ENCODE results near the gene DLG2.

Gene DLG2

DNA sequence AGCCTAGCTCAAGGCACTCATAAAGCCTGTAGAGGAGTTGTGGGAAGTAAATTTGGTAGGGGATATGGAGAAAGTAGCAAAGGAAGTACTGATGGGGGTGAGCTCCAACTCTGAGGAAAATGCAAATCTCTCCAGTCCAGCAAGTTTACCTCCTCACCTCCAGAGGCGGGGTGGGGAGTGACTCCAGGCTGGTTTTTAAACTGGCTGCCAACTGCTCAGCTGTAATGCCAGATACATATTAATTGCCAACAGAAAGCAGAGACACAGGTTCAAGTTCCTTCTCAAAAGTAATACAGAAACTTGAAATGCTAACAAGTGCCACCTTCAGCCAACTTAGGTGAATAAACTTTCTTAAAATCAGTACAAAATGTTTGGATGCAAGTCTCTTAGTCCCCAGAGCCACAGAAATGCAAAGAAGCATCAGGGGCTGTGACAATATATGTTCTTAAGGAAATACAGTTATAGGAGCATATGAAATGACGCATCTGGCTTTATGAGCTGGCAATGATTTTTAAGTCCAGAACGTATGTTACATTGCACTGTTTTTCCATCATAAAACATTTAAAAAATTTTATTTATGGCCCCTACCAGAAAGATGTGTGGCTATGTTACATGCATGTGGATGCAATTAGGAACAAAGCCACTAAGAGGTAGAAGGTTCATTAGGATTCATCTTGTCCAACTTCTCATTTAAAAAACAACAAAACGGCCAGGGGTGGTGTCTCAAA lies 1904.6 kb downstream of the DLG2 start:
- DNase-seq (ENCODE audit: low read depth in 2 of 2) = no peak

DNA sequence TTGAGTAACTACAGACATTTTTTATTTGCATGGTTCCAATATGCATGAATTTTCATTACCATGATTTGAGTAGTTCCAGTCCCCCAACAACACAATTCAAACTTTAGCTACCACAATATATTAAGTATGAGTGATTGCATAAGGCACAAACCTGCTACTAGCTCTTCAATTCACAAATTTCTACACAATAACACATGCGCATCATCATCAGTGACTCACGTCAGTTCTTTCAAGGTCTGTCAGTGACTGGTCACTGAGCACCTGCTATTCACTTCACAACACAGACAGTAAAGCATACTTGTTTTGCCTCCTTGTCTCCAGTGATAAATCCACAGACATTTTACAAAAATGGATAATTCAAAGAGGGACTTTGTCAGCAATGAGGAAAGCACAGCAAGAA lies 1905.9 kb downstream of the DLG2 start:
- DNase-seq (ENCODE audit: low read depth in 2 of 2) = no peak

DNA sequence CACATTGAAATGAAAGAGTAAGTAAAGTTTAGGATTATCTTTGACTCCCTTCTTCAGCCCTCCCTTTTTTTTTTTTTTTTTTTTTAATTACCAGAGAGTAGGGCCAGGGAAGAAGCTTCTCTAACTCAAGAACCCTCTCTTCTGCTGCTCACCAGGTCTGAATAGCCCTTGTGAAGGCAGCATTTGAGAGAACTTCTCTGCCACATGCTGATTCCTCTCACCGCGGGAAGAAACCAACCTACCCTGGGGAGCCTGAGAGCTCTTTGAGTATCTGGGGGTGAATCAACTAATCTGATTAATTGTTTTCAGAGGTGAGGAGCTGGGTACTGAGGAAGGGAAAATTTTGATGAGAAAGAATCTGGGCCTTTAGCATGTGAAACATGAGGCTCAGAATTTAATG lies 1906.5 kb downstream of the DLG2 start:
- DNase-seq (ENCODE audit: low read depth in 2 of 2) = no peak

DNA sequence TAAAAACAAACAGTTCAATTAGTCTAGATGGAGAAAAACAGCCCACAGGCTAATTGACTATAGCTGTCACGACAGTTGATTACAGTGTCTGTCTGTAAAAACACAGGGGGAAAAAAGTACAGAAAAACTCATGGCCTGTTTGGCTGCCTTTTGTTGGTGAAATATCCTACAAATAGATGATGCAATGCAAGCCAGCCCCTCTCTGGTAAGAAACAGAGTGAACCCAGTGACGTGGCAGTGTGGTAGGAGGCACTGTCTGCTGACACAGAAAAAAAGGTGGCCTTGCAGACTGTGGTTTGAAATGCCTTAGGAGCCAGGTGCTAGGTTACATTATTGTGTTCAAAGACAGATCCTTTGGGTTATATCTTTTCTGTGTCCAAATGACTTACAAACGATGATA lies 1909.6 kb downstream of the DLG2 start:
- no peak for DNase-seq (ENCODE audit: low read depth in 2 of 2)

DNA sequence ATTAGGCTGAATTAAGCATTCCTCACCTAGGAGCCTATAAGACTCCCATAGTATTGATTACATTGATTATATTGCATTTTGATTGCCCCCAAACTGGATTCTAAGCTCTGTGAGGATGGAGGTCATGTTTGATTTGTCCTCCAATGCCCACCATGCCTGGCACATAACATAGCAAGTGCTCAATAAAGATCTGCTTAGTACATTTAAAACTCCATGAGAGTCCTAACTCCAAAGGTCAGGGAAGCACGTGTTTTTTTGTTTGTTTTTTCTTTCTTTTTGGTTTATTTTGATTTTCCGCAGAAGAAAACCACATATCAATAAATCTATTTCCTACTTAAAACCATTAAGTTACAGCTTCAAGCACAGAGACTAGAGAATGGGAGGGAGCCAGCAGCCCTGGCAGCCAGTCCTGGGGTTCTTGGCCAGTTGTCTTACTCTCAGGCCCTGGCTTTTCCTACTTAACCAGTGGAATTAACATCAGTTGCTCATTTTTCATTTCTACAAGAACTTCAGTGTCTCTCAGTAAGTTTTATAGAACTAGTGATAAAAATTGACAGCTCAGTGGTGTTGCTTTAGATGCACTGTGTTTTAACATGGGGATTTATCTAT lies 1911.1 kb downstream of the DLG2 start:
- DNase-seq (ENCODE audit: low read depth in 2 of 2) = no peak

DNA sequence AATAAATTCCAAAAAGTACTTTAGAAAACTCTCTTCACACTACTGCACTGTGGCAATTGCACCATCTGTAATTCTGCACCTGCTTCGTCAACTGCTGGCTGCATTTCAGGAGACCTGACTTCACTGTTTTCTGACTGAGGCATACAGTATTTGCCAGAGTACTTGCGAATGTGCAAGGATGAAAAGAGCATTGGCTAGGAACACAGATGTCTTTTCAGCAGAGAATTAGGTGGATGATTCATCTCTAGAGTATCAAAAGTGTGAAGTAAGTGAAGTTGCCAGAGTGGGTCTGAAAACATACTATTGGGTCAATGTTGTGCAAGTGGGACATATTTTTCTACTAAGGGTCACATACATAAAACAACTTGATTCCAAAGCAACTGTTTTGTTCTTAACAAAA lies 1913.4 kb downstream of the DLG2 start:
- DNase-seq (ENCODE audit: low read depth in 2 of 2) = no peak

DNA sequence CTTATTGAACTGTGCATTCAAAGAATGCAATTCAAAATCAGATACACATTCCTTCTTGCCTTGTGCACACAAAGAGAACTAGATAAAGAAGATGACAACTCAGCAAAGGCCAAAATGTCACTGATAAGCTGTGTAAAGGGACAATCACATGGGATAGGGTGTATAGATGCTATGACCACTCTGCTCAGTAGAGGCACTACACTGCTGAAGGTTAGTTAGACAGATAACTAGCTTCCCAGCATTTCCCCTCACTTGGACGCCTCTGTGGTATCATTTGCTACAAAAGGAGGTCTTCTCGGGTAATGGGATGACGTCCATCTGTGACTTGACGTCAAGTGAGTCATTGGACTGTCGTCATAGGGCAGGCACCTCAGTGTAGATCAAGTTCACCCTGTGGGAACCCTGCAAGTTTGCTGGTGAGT lies 1916.0 kb downstream of the DLG2 start:
- DNase-seq (ENCODE audit: low read depth in 2 of 2) = no peak

DNA sequence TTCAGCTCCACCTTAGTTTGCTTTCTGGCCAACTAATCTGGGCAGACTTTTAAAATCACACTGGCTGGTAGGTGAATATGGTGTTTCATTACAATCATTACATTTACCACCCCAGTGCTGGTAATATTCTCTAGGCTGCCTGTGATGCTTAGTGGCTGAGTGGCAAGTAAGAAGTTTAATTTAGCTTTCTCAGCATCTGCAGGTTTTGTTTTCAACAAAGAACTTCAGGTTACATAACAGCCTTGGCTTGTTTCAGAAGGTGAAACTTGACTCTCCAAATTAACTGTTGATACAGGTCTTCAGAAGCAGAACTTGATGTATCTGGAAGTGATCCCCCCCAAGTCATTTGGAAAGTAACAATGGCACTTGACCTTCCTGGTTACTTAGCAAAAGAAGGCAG lies 1917.7 kb downstream of the DLG2 start:
- DNase-seq (ENCODE audit: low read depth in 2 of 2) = no peak

DNA sequence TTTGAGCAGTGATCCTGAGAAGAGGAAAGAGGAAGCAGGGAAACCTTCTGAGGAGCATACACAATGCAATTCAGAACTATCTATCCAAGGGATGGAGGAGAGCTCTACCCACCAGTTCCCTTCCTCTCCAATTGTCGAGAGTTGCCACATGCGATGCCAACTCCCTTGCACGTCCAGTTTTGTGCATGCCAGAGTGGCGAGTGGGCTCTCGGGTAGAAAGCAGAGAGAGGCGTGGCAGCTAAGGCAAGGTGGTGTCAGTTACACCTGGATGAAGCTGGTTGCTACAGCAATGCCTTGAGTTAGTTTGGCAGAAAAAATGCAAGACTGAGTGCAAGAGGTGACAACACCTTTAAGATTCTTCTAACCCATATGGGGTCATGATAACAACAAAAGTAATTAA lies 1920.6 kb downstream of the DLG2 start:
- DNase-seq (ENCODE audit: low read depth in 2 of 2) = no peak

DNA sequence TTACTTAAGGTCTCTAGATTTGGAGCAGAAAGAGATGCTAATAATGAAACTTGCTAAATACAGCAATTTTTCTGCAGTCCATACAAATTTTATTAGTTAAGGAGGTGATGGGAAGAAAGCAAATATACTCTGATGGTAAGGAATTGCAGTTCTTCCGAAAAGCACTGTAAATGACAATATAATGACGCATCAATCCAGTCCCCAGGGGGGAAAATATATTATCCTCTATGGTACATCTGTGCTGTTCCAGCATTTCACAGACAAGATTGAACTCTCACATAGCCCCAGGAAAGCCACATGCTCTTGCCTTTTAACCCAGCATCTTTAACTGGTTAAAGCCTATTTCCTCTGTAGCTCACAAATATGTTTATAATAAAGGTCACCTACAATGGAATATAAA lies 1924.3 kb downstream of the DLG2 start:
- no peak for DNase-seq (ENCODE audit: low read depth in 2 of 2)

DNA sequence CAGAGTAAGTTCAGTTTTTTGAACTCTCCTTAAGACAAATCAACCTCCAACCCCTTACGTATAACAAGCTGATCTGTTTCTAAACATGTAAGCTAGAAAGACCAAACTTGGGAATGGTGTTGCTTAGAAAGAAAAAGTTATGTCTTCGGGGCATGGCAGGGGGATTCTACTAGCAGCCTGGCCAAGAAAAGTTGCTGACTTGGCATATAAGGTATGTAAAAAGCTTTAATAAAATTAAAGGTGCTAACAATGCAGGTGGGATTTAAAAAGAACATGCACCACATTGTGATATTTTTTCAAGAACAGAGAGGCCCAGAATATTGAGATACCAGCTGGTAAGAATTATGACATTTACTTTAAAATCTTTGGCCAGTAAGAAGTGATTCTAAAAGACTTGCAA lies 1929.6 kb downstream of the DLG2 start:
- DNase-seq (ENCODE audit: low read depth in 2 of 2) = no peak

DNA sequence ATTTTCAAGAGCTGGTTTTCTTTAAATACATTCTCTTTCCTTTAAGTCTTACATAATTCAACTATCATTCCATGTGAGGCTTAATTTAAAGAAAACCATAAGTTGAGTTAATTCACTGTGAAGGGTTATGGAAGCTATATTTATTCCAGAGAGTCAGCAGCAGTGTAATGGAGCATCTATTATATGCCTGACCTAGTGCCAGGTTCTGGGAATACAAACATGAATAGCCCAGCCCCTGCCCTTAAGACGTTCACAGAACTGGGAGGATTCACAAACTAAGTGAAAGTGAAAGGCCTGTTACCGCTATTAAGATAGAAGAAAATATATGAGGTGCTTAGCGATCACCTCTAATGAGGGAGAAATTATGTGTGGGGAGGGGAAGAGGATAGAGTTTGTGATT lies 1932.1 kb downstream of the DLG2 start:
- no peak for DNase-seq (ENCODE audit: low read depth in 2 of 2)

DNA sequence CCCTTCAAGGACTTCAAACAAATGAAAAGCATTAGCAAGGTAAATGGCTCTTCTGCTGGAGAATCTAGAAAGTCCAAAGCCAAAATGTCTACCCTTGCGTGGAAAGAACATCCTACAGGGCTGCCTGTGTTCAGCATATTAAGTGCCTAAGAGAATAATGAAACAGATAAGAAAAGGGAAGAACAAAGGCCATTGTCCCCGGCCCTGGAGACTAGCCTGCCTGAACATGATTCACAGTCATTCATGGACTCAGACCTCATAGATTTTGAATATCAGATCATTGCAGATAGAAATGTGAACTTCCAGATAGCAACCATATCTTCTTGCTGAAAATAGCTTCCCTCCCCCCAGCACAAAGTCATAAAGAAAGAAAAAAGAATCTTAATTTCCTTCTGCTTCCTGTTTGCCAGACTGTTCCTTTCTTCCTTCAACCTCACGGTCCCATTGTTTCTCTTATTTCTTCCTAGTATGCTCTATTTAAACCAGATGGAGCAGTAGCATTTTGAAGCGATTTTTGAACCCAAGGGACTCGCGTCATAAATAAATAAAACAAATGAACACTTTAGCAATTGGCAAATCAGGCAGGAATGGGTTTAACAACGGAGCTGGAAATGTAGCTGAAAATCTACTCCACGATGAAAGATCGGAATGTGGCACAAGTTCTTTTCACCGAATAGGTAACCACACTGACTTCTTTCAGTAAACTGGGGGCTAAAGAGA lies 1932.8 kb downstream of the DLG2 start:
- DNase-seq (ENCODE audit: low read depth in 2 of 2) = no peak

DNA sequence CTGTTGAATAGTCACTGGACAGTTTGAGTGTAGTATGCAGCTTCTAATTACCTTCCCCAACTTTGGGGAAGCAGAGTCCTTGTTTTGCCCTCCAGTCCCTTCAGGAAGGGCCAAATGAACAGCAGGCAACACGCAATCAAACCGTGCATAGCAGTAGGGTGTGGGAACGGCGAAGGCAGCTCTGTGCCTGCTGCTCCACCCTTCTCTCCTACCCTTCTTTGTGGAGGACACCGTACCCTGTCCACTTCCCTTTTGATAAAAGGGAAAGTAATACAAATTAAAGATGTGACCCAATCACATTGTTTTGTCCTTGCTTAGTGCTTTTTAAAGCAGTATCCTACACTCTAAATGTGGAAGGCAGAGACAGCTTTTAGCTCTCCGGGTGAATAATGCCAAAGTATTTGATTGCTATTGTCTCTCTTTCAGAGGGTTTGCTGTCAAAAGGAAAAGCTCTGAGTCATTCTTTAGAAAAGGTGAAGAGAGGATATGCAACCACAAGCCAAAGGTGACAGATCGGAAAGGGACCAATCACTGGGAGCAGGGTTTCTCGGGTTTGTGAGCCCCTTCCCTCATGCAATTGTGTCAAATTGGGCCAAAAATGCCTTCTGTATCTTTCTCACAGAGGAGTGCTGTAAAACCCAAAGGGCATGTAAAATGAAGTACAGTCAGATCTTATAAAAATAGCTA lies 1933.7 kb downstream of the DLG2 start:
- DNase-seq (ENCODE audit: low read depth in 2 of 2) = no peak

DNA sequence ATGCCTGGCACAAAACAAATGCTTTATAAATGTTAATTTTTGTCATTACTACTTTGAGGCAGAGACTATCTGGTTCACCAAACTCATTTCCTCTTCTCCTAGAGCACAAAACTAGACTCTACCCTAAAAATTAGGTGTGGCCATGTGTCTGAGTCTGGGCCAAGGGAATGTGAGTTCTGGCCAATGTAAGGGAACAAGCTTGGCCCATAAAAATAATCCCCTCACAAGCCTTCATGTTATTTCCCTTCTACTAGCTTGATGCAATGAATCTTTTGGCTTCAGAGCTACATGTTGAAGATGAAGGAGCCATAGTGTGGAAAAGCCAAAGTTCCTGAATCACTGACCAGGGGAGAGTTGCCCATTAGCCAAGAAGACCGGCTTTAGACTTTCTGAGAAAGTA lies 1934.5 kb downstream of the DLG2 start:
- no peak for DNase-seq (ENCODE audit: low read depth in 2 of 2)

DNA sequence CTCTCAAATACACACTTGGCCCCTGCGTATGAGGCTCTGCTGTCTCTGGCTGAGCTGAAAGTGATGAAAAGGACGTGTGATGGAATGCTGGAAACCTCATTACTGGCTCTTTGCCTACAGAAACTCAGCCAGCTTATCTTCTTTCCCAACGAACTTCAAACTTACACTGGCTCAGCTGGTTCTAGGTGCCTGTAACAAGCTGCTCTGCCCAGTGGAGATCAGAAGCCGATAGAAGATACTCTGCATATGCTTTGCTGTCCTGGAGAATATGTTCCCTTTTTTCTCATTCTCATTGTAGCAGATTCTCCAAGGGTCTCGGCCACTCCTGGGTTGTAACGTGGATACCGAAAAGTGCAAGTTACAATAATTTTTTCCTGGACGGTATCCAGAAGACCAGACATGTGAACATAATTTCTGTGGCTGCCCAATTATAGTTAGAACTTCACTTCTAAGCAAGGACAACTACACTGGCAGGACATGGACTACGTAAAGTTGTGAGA lies 1935.6 kb downstream of the DLG2 start:
- DNase-seq (ENCODE audit: low read depth in 2 of 2) = no peak

DNA sequence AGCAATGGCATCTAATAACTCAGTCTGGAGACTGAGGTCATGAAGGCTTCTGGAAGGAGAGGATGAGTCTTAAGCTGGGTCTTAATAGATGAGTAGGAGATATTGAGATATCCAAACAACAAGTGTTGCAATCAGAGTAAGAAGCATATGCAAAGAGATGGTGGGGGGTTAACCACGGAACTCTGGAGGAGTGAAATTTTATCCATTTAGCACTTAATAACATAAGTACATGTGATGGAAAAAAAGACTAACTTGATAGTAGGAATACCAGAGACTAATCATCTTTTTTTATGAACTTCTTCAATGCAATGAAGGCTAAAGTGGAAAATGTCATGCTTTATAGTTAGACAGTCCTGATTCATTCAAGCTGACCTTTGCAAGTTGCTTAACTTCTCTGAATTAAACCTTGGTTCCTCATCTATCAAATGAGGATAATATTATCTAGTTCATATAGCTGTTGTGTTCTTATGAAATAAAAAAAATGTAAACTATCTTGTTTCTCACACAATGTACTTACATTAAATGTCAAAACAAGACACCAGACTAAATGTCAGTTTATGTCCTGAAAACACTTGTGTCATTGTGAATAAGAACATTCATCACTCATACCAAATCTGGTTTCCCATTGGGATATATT lies 1937.9 kb downstream of the DLG2 start:
- no peak for DNase-seq (ENCODE audit: low read depth in 2 of 2)

DNA sequence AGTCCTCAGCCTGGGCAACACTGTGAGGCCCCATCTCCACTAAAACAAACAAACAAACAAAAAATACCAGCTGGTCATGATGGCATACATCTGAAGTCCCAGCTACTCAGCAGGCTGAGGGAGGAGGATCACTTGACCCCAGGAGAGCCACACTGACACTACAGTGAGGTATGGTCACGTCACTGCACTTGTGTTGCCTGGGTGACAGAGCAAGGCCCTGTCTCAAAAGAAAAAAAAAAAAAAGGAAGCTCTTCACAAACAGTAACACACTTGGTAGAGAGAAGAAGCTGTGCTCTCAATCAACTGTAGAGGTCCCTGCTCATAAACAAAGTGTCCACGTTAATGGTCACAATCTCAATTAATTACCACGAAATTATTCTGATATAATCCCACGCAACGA lies 1939.4 kb downstream of the DLG2 start:
- DNase-seq (ENCODE audit: low read depth in 2 of 2) = no peak

DNA sequence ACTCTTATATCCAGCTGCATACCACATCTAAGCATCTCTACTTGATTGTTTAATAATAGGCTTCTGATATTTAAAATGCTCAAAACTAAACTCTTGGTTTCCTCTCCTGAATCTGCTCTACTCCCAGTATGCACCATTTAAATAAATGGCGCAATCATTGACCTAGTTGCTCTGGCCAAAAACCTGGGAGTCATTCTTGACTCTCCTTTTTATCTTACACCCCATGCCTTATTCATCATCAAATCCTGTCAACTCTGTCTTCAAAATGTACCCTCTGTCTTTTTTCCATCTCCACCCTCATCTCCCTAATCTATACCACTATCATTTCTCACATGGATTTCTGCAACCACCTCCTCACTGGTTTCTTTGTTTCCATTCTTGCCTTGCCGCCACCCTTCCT lies 1941.4 kb downstream of the DLG2 start:
- DNase-seq (ENCODE audit: low read depth in 2 of 2) = no peak

DNA sequence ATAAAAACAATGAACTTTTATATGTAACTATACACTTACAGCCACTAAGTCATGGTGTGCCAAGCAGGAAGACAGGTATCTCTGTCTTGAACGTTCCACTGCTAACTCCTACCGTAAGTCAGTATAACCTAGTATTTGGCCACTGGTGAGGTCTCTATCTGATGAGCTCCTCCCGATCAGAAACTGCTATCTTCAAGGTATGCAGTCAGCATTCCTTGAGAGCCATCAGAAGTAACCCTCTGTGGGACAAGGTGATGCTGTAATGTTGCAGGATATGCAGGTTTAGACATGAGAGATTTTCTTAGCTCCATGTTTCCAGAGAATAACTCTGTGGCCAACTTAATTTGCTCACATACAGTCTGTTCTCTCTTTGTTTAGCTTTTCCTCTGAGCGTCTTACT lies 1943.1 kb downstream of the DLG2 start:
- no peak for DNase-seq (ENCODE audit: low read depth in 2 of 2)

DNA sequence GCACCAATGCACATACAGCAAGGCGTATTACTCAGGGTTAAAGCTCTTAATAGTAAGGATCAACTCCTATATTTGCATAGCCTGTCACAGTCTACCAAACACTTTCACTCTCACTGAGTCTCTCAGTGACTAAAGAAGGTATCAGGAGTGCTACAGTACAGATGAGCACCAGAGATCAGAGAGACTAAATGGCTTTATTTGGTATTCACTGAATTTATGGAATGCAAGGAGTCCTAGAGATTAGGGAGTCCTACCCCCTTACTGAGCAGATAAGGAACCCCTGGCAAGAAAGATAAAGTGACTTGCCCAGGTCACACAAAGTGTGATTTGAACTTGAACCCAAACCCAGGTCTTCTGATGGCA lies 1944.6 kb downstream of the DLG2 start:
- DNase-seq (ENCODE audit: low read depth in 2 of 2) = no peak
